Small intestine (tissue), 7 donors: Measurements from ENCODE around the gene KCNA1. TPM values are rescaled to one million over a fixed set of nuclear protein-coding genes. Genes with fewer than 3 reads are reported as not detected.

Experiments
- DNase-seq, 2 donors: peaks; one replicate each; pipeline versions ENCODE4 v3.0.0 to v3.0.0-alpha.2; 2013
- FAIRE-seq: peaks from 2 replicates; lab custom pipeline; 2012; peaks lifted over from hg19 to GRCh38; lab: Jason Lieb, UNC
- H3K27ac ChIP-seq, 3 donors: one replicate each; pipeline ENCODE4 v1.5.1; 2013; ENCODE audit warnings: low read length in 2 of 3, mild to moderate bottlenecking in 2 of 3, control low read depth in 1 of 3, inconsistent platforms in 1 of 3, low read depth in 1 of 3, moderate library complexity in 1 of 3
- H3K27me3 ChIP-seq, 3 donors: one replicate each; pipeline ENCODE4 v1.6.1; 2013; ENCODE audit warnings: low read length in 3 of 3, inconsistent platforms in 1 of 3; ENCODE audit not compliant: control insufficient read depth in 3 of 3, insufficient read depth in 3 of 3
- H3K36me3 ChIP-seq, 3 donors: one replicate each; pipeline ENCODE4 v1.6.1; 2013; ENCODE audit warnings: low read length in 3 of 3, inconsistent platforms in 1 of 3, low read depth in 1 of 3, mild to moderate bottlenecking in 1 of 3, moderate library complexity in 1 of 3; ENCODE audit not compliant: control insufficient read depth in 3 of 3, insufficient read depth in 2 of 3
- H3K4me1 ChIP-seq, 3 donors: one replicate each; pipeline ENCODE4 v1.6.1; 2013; ENCODE audit warnings: low read length in 2 of 3, inconsistent platforms in 1 of 3, low read depth in 1 of 3, mild to moderate bottlenecking in 1 of 3, moderate library complexity in 1 of 3; ENCODE audit not compliant: control insufficient read depth in 3 of 3, insufficient read depth in 2 of 3
- H3K4me3 ChIP-seq, 3 donors: one replicate each; pipeline ENCODE4 v1.5.1; 2013; ENCODE audit warnings: low read length in 3 of 3, control low read depth in 1 of 3, inconsistent platforms in 1 of 3, low read depth in 1 of 3, mild to moderate bottlenecking in 1 of 3, moderate library complexity in 1 of 3
- H3K9me3 ChIP-seq, 2 donors: one replicate each; pipeline ENCODE4 v1.6.1; 2013; ENCODE audit warnings: low read depth in 1 of 2, low read length in 1 of 2; ENCODE audit not compliant: control insufficient read depth in 2 of 2, insufficient read depth in 1 of 2
- WGBS, 3 donors: extraction: QIAGEN DNeasy Blood & Tissue Kit; methylation state at CpG; one replicate each; pipeline ENCODE4 v1.1.7; 2013; 5-methylcytosine and 5-hydroxymethylcytosine counted together
- polyA plus RNA-seq, 4 donors: library from polyadenylated mRNA; stranded (reverse) in 3 of 4; unstranded in 1 of 4; fragments of 200-250 nt in 3 of 4; fragments of 120-200 nt in 1 of 4; gene quantifications; one replicate each; pipeline versions ENCODE4 v1.2.1 to v1.2.3, GENCODE V29; 2013
- donor health status: healthy with polysubstance abuse.
- donor health status: control.
- donor health status: control.
- donor health status: Bipolar disorder and iron deficiency.
- donor health status: healthy.

Gene KCNA1
- polyA plus RNA-seq, 4 donors: 0.01 to 0.07 TPM; not detected in 2

- peak in 1 of 2 donors; percentile 2 for DNase-seq
- WGBS, 3 donors: 46 to 48% (median 46%) methylated on average over 4 of the region's 4 CpGs
- H3K27me3 ChIP-seq: no peaks in the 10 kb centered on the region
- no peaks in the 10 kb centered on the region for H3K36me3 ChIP-seq
- no peak for FAIRE-seq
- H3K9me3 ChIP-seq: no peaks in the 10 kb centered on the region
- no peaks in the 10 kb centered on the region for H3K4me1 ChIP-seq
- no peak overlapping the region for H3K27ac ChIP-seq
- H3K4me3 ChIP-seq: no peak overlapping the region
These were observed 10.3 kb upstream of the KCNA1 start for GRCh38 chr12:4899364-4899763.

- no peak for DNase-seq
- H3K9me3 ChIP-seq: no peaks in the 10 kb centered on the region
- no peak for FAIRE-seq
- 71 to 82% (median 74%) methylated on average over 5 of the region's 5 CpGs for WGBS, 3 donors
- H3K36me3 ChIP-seq: no peaks in the 10 kb centered on the region
- peaks cover 0 to 4% (median 0%) of the 10 kb centered on the region in 3 donors for H3K27me3 ChIP-seq
- H3K4me1 ChIP-seq: no peaks in the 10 kb centered on the region
- H3K27ac ChIP-seq: no peak overlapping the region
- no peak overlapping the region for H3K4me3 ChIP-seq
These were observed 9.4 kb upstream of the KCNA1 start for GRCh38 chr12:4900327-4900726.

- FAIRE-seq: no peak
- Histone ChIP-seq H3K9me3 (no peaks in the 10 kb centered on the region), H3K4me1 (peaks cover 0 to 4% (median 4%) of the 10 kb centered on the region in 3 donors), H3K27ac (no peak overlapping the region), H3K36me3 (no peaks in the 10 kb centered on the region), H3K27me3 (peaks cover 0 to 49% (median 20%) of the 10 kb centered on the region in 3 donors), H3K4me3 (no peak overlapping the region)
- no peak for DNase-seq
These were observed 4.4 kb upstream of the KCNA1 start for GRCh38 chr12:4905316-4905715.

- FAIRE-seq: no peak
- Histone ChIP-seq H3K4me1 (peaks cover 0 to 4% (median 4%) of the 10 kb centered on the region in 3 donors), H3K4me3 (peak overlapping the region in 1 of 3 donors; percentile 40), H3K36me3 (no peaks in the 10 kb centered on the region), H3K9me3 (peaks cover 0 to 10% of the 10 kb centered on the region in 2 donors), H3K27ac (no peak overlapping the region), H3K27me3 (peaks cover 7 to 75% (median 36%) of the 10 kb centered on the region in 3 donors)
- 2 to 5% (median 3%) methylated on average over 31 of the region's 31 CpGs for WGBS, 3 donors
- DNase-seq: peak in 1 of 2 donors; percentile 6
These were observed 858 bp upstream of the KCNA1 start for GRCh38 chr12:4908684-4909409.

GRCh38 chr12:4909410-4909733 lies 333 bp upstream of the KCNA1 start:
- H3K4me1 ChIP-seq: peaks cover 0 to 4% (median 4%) of the 10 kb centered on the region in 3 donors
- H3K4me3 ChIP-seq: peak overlapping the region in 1 of 3 donors; percentile 40
- peaks cover 7 to 75% (median 37%) of the 10 kb centered on the region in 3 donors for H3K27me3 ChIP-seq
- peaks cover 0 to 10% of the 10 kb centered on the region in 2 donors for H3K9me3 ChIP-seq
- FAIRE-seq: no peak
- WGBS, 3 donors: 2 to 8% (median 6%) methylated on average over 24 of the region's 24 CpGs
- H3K27ac ChIP-seq: no peak overlapping the region
- no peak for DNase-seq
- H3K36me3 ChIP-seq: no peaks in the 10 kb centered on the region

GRCh38 chr12:4910502-4911315 lies 1.0 kb downstream of the KCNA1 start:
- Histone ChIP-seq H3K27ac (no peak overlapping the region), H3K36me3 (no peaks in the 10 kb centered on the region), H3K4me3 (peak overlapping the region; percentile 8 to 40 (median 21)), H3K9me3 (peaks cover 0 to 10% of the 10 kb centered on the region in 2 donors), H3K4me1 (peaks cover 0 to 4% (median 4%) of the 10 kb centered on the region in 3 donors), H3K27me3 (peaks cover 9 to 70% (median 38%) of the 10 kb centered on the region in 3 donors)
- no peak for FAIRE-seq
- peak in 1 of 2 donors; percentile 6 for DNase-seq
- WGBS, 3 donors: 2 to 3% (median 2%) methylated on average over 45 to 49 of the region's 49 CpGs

GRCh38 chr12:4911316-4911994 lies 1.8 kb downstream of the KCNA1 start:
- no peak overlapping the region for H3K27ac ChIP-seq
- no peak overlapping the region for H3K4me3 ChIP-seq
- FAIRE-seq (no peak), DNase-seq (peak in 1 of 2 donors; percentile 2)
- H3K27me3 ChIP-seq: peaks cover 9 to 67% (median 37%) of the 10 kb centered on the region in 3 donors
- 36 to 48% (median 48%) methylated on average over 57 to 61 of the region's 61 CpGs for WGBS, 3 donors
- H3K9me3 ChIP-seq: peaks cover 0 to 10% of the 10 kb centered on the region in 2 donors
- H3K4me1 ChIP-seq: peaks cover 0 to 4% (median 4%) of the 10 kb centered on the region in 3 donors
- H3K36me3 ChIP-seq: no peaks in the 10 kb centered on the region

GRCh38 chr12:4914720-4915119 lies 5.0 kb downstream of the KCNA1 start:
- no peak for DNase-seq
- Histone ChIP-seq H3K4me1 (no peaks in the 10 kb centered on the region), H3K4me3 (no peak overlapping the region), H3K9me3 (peaks cover 0 to 10% of the 10 kb centered on the region in 2 donors), H3K36me3 (no peaks in the 10 kb centered on the region), H3K27me3 (peaks cover 9 to 41% (median 24%) of the 10 kb centered on the region in 3 donors), H3K27ac (no peak overlapping the region)
- no peak for FAIRE-seq
- WGBS, 3 donors: 82 to 88% (median 82%) methylated on average over 4 of the region's 4 CpGs
